GM19372 (cell line): ENCODE data around the gene ACSL1.
A peak's percentile ranks its signal among the peaks of the same experiment; 100 is the strongest.

Source experiments
- ATAC-seq: cut with Tn5 transposase; IDR thresholded peaks from one replicate; pipeline ENCODE4 v1.9.1; 2021; ENCODE audit warnings: mild to moderate bottlenecking, low read depth, moderate library complexity; ENCODE audit not compliant: unreplicated experiment

ACSL1 gene

GRCh38 chr4:184825896-184826690 is at the start of gene ACSL1:
TSS of gene ACSL1 (minus strand) at chr4:184825968. CDS start at chr4:184803514, 22,454 bp downstream.
- ATAC-seq, result peak; percentile 54

- ATAC-seq, result no peak
Measured at GRCh38 chr4:184873054-184873453, 47.3 kb upstream of the ACSL1 start.

GRCh38 chr4:184870718-184871117 is 45.0 kb upstream of the ACSL1 start:
- no peak for ATAC-seq

- no peak for ATAC-seq
Measured at GRCh38 chr4:184868623-184869022, 42.9 kb upstream of the ACSL1 start.

- no peak for ATAC-seq
Measured at GRCh38 chr4:184863916-184864315, 38.1 kb upstream of the ACSL1 start.

- no peak for ATAC-seq
Measured at GRCh38 chr4:184861047-184861446, 35.3 kb upstream of the ACSL1 start.

- no peak for ATAC-seq
Measured at GRCh38 chr4:184860018-184860779, 34.4 kb upstream of the ACSL1 start.

- ATAC-seq, result no peak
Measured at GRCh38 chr4:184857441-184858121, 31.8 kb upstream of the ACSL1 start.

GRCh38 chr4:184856277-184856609 is 30.5 kb upstream of the ACSL1 start:
- peak; percentile 36 for ATAC-seq

GRCh38 chr4:184854673-184855072 is 28.9 kb upstream of the ACSL1 start:
- no peak for ATAC-seq

GRCh38 chr4:184853436-184853835 is 27.7 kb upstream of the ACSL1 start:
- ATAC-seq, result no peak

GRCh38 chr4:184851886-184852285 is 26.1 kb upstream of the ACSL1 start:
- no peak for ATAC-seq

- ATAC-seq, result peak; percentile 63
Measured at GRCh38 chr4:184851200-184851541, 25.4 kb upstream of the ACSL1 start.

- peak; percentile 36 for ATAC-seq
Measured at GRCh38 chr4:184850431-184851199, 24.8 kb upstream of the ACSL1 start.

GRCh38 chr4:184850018-184850417 is 24.2 kb upstream of the ACSL1 start:
- ATAC-seq, result no peak

- ATAC-seq, result no peak
Measured at GRCh38 chr4:184849185-184849584, 23.4 kb upstream of the ACSL1 start.

- no peak for ATAC-seq
Measured at GRCh38 chr4:184848510-184848909, 22.7 kb upstream of the ACSL1 start.

- no peak for ATAC-seq
Measured at GRCh38 chr4:184846531-184846930, 20.8 kb upstream of the ACSL1 start.

- no peak for ATAC-seq
Measured at GRCh38 chr4:184845367-184846021, 19.7 kb upstream of the ACSL1 start.

- no peak for ATAC-seq
Measured at GRCh38 chr4:184844742-184845141, 19.0 kb upstream of the ACSL1 start.
